Measurements from ENCODE around the gene HS3ST1. TPM values are rescaled to one million over a fixed set of nuclear protein-coding genes. Genes with fewer than 3 reads are reported as not detected.

Gene HS3ST1
- total RNA-seq: 0.65 and 0.86 TPM in 2 replicates

DNA sequence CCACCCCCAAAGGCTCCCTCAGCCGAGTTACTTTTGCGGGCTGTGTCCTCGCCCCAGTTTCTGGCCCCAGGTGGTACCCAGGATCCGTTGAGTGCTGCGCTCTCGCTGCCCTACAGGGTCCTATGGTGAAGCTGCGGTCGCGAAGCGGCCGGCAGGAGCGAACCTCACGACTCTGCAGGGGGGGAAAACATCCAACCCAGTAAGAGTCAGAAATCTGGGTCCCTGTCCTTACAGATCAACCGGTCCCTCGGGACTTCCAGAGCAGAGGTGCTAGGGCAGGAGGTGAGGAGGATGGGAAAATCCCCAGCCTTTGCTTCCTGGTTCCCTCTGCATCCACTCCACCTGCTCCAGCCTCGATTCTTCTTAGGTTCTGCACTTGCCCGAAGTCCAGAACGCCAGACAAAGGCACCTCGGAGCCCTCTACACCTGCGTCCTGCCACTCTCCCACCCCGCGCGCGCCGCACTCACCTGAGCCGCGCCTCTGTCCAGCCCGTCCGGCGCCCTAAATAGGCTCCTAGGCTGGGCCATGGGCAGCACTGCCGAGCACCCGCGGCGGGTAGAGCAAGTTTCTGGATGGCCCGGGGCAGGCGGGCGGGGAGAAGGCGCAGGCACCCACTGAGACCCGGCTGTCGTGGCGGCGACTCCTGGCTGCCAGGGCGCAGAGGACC, at the start of gene HS3ST1:
HS3ST1 (minus strand) TSS at position 664 of the 668 bp plus-strand sequence. CDS start 28,889 bp downstream, outside the sequence.

Measured in smooth muscle cell of the pulmonary artery (primary cell).